Amniotic stem cell (primary cell): ENCODE measurements around the gene PDZD7.
"Not testable (repeated sequence)": the region's sequence is repeated elsewhere in the genome, so short reads cannot be mapped to it uniquely, and the experiment has no call there.

Experiments used
- DNase-seq: peaks from one replicate; lab custom pipeline; 2025; lab: John Stamatoyannopoulos, UW

PDZD7 gene

DNA sequence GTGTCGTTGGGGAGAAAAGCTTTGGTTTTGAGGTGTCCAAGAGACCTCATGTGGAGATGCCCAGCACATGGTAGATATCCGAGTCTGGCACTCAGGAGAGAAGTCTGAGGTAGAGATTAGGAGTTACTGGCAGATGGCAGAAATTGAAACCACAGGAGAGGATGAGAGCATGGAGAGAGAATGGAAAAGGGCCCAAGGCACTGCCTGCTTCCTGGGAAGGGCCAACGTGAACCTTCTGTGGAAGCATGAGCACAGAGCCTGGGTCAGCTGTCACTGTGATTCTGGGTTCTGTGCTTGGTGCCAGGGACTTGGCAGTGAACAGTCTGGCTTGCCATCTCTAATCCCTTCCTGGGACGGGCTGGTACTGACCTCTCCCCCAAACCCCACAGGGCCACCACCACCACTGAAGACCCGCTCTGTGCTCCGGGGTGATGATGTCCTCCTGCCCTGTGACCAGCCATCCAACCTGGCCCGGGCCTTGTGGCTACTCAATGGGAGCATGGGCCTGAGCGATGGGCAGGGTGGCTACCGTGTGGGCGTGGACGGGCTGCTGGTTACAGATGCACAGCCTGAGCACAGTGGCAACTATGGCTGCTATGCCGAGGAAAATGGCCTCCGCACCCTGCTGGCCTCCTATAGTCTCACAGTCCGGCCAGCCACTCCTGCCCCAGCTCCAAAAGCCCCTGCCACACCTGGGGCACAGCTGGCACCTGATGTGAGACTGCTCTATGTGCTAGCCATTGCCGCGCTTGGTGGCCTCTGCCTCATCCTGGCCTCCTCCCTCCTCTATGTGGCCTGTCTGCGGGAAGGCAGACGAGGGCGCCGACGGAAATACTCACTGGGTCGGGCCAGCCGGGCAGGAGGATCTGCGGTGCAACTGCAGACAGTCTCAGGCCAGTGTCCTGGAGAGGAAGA lies 47.8 kb downstream of the PDZD7 start:
- DNase-seq = no peak

GRCh38 chr10:100981178-100981772 lies 49.7 kb downstream of the PDZD7 start:
- no peak for DNase-seq

DNA sequence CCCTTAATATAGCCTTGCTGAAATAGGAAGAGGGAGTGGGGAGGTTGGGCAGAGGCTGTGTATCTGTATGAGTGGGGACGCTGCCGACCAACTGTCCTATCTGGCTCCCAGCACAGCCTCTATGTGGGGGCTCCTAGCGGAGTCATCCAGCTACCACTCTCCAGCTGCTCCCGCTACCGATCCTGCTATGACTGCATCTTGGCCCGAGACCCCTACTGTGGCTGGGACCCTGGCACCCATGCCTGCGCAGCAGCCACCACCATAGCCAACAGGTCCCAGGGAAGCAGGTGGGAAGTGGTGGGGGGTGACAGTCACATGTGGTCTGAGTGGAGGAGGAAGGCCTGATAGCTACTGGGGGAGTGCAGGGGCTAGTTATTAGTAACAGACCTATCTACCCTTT lies 50.2 kb downstream of the PDZD7 start:
- DNase-seq = no peak

DNA sequence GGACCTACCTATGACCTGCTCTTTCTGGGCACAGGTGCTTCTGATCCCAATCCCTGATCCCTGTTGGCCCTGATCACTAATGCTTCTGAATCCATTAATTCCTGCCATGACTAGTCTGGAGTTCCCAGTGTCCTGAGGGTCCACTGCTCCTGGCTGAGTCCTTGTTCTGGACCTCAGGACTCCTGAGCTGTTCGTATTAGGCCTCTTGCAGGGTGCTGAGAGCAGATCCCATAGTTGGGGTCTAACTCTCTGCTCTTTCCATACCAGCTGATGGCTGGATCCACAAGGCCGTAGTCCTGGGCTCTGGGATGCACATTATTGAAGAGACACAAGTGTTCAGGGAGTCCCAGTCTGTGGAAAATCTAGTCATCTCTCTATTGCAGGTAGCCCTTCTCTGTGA lies 50.6 kb downstream of the PDZD7 start:
- no peak for DNase-seq

DNA sequence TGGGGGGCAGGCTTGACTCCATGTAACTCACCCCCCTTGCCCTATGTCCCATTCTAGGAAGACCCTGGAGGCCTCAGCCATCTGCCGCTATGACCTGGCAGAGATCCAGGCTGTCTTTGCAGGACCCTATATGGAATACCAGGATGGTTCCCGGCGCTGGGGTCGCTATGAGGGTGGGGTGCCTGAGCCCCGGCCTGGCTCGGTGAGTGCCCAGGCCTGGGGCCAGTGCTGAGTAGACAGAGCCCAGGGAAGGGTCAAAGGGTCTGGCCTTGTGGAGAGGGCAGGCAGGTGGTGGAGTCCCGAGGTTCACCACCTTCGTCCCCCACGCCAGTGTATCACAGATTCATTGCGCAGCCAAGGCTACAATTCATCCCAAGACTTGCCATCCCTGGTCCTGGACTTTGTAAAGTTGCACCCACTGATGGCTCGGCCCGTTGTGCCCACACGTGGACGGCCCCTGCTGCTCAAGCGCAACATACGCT lies 51.1 kb downstream of the PDZD7 start:
- no peak for DNase-seq

DNA sequence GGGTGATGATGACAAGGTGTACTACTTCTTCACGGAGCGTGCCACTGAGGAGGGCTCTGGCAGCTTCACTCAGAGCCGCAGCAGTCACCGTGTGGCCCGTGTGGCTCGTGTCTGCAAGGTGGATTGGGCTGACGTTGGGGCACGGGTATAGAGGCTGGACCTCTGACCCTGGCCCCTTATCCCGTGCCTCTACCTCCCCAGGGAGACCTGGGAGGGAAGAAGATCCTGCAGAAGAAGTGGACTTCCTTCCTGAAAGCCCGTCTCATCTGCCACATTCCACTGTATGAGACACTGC lies 52.1 kb downstream of the PDZD7 start:
- no peak for DNase-seq

DNA sequence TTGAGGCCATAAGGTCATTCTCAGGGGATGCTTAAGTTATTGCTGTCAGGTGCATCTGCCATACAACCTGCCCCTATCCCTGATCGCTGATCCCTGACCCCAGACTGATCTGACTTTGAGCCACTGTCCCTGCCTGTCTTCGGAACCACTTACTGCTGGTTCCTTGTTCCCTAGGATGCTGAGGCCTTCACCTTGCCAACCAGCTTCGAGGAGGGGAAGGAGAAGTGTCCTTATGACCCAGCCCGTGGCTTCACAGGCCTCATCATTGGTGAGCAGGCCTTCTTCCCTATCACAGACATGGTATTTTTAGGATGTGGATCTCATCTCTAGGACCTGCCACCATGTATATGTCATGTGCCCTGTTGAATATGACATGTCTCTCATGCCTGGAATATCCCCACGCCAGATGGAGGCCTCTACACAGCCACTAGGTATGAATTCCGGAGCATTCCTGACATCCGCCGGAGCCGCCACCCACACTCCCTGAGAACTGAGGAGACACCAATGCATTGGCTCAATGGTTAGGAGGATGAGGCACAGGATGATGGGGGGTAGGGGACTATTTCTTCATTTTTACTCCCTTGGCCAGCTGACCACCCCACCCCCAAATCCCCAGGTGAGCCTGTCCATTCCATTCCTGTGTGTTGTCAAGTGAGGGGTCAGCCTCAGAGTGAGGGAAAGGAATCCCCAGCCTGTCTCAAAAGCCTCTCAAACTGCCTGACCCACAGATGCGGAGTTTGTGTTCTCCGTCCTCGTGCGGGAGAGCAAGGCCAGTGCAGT lies 52.6 kb downstream of the PDZD7 start:
- no peak for DNase-seq

DNA sequence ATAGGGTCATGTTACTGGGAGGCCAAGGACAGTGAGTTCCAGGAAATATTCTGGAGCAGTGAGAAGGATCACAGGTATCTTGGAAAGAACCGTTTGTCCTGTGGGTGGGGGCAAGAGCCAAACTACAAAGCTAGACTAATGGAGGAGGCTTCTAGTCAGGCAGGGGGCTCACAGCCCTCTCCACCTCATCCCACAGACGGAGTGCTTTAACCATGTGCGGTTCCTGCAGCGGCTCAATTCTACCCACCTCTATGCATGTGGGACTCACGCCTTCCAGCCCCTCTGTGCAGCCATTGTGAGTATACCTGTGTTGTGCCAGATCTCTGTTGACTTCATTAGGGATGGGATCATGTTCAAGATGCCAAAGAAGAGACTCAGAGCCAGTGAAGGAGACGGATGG lies 53.5 kb downstream of the PDZD7 start:
- no peak for DNase-seq

- DNase-seq = no peak
Measured at GRCh38 chr10:100976906-100977305, 54.0 kb downstream of the PDZD7 start.

- not testable (repeated sequence) for DNase-seq
Measured at GRCh38 chr10:100975397-100975796, 55.5 kb downstream of the PDZD7 start.

- DNase-seq = no peak
Measured at GRCh38 chr10:100972904-100973535, 57.9 kb downstream of the PDZD7 start.

- no peak for DNase-seq
Measured at GRCh38 chr10:100972115-100972903, 58.6 kb downstream of the PDZD7 start.

GRCh38 chr10:100970914-100971811 lies 59.8 kb downstream of the PDZD7 start:
- no peak for DNase-seq

DNA sequence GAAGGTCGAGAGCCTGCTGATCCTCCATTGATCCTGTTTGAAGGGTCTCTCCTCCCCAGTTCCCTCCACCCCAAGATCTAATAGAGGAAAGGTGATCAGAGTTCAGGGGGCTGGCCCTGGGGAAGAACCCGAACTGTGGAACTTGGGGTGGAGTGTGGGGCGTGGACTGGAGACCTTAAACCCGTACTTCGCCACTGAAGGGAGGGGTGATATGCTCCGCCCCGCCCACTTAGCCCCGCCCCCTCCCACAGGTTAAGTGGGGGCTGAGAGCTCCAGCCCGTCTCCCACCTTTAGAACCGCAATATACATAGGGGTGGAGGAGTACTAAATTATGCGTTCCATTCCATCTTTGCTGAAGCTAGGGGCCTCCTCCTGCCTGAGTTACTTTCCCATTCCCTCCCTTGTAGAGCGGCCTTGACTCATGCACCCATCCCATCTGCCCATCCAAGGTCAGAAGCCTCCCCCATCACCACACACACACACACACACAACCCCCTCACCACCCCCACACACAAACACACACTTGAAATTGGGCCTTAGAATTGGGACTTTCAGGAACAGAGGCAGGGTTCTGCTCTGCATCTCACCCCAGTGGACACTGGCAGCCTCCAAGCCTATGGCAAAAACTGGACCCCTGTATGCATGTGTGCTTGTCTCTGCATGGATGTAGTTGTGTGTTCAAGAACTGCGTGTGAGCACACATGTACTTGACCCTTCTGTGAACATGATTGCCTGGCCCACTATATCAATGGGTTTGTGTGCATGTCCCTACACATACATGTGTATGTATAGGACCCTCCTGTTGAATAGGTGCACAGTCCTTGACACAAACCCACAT lies 60.6 kb downstream of the PDZD7 start:
- DNase-seq = no peak

GRCh38 chr10:100969187-100970075 lies 61.5 kb downstream of the PDZD7 start, which contains the start of gene SEMA4G:
Gene SEMA4G, plus strand, starts transcription at chr10:100969504. Its CDS starts 3,409 bp downstream, at chr10:100972913.
- no peak for DNase-seq

DNA sequence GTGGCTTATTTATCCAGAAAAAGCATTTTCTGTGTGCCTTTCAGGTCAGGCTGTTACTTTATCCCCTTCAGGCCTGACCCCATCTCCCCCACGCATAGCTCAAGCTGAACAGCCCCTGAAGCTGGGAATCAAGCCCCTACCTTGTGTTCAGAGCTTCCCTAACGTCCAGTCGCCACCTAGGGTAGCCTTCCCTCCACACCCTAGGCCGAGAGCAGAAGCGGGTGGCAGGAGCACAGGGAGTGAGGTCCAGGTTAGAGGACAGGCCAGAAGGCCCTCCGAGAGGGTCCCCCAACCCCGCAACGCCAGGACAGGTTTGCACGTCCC lies 62.1 kb downstream of the PDZD7 start:
- DNase-seq = no peak

DNA sequence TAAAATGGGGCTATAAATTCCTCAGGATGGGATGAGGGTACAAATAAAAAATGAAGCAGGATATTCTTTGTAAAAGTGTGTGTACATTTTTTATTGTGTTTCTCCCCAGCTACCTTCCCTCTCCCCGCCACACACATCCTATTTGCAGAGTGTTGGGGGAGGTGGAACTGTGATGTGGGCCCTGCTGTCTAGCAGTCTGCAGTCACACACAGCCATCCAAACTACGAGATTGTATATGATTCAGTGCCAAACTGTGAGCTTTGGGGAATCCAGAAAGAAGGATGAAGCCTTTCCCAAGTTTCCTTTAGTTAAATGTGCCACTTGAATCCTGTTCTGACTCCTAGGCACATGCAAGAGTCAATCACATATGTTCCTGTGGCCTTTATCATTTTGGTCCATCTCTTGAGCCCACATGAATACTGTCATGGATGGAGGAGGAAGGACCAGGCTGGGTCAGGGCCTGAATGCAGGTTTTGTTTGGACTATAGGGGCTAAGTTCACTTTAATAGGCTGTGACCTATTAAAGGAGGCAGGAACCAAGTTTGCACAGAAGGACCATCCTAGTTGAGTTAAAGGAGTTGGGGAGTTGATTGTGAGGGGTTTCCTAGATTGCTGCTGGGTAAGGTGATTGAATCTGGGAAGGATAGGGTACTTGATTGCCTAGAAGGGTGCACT lies 62.7 kb downstream of the PDZD7 start:
- no peak for DNase-seq

DNA sequence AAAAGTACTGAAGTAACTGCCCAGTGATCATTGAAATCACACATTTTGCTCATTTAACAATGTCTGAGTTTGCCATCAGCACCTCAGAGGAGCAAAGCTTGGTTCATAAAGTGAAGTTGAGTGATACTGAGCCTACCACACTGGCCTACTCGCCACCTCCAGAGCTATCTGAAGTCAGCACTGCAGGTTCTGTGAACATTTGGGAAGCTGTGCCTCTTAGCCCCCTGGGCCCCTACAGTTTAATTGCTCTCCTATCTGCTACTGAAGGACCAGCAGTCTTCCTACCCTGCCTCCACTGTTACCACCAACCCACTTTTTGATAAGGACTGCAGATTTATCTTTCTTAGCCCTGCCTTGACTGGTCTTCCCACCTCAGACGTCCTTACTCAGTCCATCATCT lies 63.6 kb downstream of the PDZD7 start:
- DNase-seq = no peak
